ENCODE measurements around the gene IZUMO2.
A peak's percentile ranks its signal among the peaks of the same experiment; 100 is the strongest.
"Not testable (repeated sequence)": the region's sequence is repeated elsewhere in the genome, so short reads cannot be mapped to it uniquely, and the experiment has no call there.

Gene IZUMO2

DNA sequence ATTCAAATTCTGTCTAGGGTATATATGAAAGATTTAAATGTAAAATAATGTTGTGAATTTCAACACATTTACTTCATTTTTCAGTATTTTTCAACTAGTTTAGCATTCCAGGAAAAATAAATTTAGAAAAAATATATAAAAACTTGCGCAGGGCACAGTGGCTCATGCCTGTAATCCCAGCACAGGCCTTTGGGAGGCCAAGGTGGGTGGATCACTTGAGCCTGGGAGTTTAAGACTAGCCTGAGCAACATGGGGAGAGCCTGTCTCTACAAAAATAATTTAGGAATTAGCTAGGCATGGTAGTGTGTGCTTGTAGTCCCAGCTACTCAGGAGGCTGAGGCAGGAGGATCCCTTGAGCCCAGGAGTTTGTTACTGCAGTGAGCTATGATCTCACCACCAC lies 21.2 kb downstream of the IZUMO2 start:
- intact Hi-C loops (cut with DNase I), result not testable (repeated sequence)
- peak in 2 of 10 donors; percentile 4 to 31 for DNase-seq

DNA sequence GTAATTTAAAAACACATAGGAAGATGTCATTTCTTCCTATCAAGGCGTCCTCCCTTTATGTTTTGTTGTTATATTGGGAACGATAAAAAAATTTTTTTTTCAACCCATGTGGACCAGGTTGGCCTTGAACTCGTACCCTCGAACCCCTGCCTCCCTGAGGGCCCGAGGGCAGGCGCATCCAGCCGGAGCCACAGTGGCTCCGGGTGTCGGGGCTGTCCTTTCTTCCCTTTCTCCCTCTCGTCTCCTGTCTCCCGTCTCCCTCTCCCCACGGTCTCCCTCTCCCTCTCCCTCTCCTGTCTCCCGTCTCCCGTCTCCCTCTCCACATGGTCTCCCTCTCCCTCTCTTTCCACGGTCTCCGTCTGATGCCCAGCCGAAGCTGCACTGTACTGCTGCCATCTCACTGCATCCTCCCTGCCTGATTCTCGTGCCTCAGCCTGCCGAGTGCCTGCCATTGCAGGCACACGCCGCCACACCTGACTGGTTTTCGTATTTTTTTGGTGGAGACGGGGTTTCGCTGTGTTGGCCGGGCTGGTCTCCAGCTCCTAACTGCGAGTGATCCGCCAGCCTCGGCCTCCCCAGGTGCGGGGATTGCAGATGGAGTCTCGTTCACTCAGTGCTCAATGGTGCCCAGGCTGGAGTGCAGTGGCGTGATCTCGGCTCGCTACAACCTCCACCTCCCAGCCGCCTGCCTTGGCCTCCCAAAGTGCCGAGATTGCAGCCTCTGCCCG lies 22.8 kb downstream of the IZUMO2 start:
- peak in 2 of 10 donors; percentile 55 to 57 for DNase-seq
- intact Hi-C loops (cut with DNase I), result not testable (repeated sequence)

DNA sequence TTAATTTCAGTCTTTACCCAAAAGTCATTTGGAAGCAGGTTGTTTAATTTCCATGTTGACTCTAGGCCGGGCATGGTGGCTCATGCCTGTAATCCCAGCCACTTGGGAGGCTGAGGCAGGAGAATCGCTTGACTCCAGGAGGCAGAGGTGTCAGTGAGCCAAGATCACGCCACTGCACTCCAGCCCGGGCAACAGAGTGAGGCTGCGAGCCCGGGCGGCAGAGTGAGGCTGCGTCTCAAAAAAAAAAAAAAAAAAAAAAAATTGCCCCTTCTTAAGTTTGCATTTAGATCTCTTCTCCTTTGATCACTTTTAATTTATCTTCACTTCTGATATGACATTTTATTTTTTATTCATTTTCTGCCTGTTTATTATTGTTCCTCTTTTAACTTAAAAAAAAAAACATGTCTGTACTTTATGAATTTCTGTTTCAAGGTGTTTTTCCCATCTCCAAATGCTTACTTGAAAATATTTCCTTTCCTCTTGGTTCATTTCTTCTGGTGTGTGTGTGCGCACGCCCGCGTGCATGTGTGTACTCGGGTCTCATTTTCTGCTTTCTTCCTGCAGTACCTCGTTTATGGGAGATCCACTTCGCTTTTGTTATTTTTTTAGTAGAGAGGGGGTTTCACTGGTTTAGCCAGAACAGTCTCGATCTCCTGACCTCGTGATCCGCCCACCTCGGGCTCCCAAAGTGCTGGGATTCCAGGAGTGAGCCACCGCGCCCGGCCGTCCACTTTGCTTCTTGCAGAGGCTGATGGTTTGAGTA lies 26.3 kb downstream of the IZUMO2 start:
- intact Hi-C loops (cut with DNase I), result not testable (repeated sequence)
- peak; percentile 6 to 93 (median 40) for DNase-seq

DNA sequence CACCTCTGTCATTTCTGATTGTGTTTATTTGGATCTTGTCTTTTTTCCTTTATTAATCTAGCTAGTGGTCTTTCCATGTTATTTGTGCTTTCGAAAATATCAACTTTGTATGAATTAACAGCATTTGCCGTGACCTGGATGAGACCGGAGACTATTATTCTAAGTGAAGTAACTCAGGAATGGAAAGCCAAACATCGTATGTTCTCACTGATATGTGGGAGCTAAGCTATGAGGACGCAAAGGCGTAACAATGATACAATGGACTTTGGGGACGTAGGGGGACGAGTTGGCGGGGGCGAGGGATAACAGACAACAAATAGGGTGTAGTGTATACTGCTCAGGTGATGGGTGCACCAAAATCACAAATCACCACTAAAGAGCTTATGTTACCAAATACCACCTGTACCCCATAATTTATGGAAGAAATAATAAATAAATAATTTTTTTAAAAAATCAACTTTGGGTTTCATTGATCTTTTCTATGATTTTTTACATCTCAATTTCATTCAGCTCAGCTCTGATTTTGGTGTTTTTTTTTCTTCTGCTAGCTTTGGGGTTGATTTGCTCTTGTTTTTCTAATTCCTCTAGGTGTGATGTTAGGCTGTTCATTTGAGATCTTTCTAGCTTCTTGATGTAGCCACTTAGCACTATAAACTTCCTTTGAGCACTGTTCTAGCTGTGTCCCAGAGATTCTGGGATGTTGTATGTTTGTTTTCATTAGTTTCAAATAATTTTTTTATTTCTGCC lies 27.1 kb downstream of the IZUMO2 start:
- peak in 2 of 10 donors; percentile 63 to 75 for DNase-seq
- intact Hi-C loops (cut with DNase I), result not testable (repeated sequence)

DNA sequence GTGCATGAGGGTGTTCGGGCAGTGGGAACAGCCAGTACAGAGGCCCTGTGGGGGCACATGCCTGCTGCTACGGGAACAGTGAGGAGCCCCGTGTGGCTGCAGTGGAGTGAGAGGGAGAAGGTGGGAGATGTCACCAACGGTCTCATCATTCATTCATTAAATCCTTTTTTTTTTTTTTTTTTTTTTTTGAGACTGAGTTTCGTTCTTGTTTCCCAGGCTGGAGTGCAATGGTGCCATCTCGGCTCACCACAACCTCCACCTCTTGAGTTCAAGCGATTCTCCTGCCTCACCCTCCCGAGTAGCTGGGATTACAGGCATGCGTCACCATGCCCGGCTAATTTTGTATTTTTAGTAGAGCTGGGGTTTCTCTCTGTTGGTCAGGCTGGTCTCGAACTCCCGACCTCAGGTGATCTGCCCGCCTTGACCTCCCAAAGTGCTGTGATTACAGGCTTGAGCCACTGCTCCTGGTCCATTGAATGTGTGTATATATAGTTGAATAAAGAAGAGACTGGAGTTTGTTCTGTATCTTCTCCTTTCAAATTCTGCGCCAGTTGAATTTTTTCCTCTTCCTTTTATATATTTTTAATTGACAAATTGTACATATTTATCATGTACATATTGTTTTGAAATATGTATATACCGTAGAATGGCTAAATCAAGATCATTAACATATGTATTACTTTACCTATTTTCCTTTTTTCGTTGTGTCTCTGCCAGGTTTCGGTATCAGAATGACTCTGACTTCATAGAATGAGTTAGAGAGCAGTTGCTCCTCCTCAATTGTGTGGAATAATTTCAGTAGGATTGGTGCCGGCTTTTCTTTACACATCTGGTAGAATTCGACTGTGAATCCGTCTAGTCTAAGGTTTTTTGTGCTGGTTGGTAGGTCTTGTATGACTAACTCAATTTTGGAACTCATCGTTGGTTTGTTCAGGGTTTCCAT lies 28.0 kb downstream of the IZUMO2 start:
- DNase-seq, result peak in 2 of 10 donors; percentile 18 to 42
- intact Hi-C loops (cut with DNase I), result not testable (repeated sequence)

DNA sequence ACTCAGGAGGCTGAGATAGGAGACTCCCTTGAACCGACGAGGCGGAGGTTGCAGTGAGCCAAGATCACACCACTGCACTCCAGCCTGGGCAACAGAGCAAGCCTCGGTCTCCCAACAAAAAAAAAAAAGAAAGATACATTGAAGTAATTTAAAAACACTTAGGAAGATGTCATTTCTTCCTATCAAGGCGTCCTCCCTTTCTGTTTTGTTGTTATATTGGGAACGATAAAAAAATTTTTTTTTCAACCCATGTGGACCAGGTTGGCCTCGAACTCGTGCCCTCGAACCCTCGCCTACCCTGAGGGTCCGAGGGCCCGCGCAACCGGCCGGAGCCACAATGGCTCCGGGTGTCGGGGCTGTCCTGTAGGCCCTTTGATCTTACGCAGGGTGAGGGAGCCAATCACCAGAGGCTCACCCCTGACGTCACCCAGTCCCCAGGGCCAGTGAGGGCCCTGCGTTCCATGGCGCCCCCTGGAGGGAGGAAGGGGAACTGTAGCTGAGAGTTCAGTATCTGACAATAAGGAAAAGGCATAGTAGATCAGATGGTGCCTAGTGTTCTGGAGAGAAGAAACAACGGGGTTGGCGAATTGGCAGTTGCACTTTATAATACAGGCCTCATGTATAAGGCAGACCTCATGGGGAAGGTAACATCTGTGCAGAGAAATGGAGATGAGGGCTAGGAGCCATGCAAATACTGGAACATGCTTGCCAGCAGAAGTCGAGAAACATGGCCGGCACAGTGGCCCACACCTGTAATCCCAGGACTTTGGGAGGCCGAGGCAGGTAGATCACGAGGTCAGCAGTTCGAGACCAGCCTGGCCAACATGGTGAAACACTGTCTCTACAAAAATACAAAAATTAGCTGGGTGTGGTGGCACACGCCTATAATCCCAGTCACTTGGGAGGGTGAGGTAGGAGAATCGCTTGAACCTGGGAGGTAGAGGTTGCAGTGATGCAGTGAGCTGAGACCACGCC lies 29.3 kb downstream of the IZUMO2 start:
- intact Hi-C loops (cut with DNase I), result not testable (repeated sequence)
- DNase-seq, result peak in 2 of 10 donors; percentile 59 to 78

DNA sequence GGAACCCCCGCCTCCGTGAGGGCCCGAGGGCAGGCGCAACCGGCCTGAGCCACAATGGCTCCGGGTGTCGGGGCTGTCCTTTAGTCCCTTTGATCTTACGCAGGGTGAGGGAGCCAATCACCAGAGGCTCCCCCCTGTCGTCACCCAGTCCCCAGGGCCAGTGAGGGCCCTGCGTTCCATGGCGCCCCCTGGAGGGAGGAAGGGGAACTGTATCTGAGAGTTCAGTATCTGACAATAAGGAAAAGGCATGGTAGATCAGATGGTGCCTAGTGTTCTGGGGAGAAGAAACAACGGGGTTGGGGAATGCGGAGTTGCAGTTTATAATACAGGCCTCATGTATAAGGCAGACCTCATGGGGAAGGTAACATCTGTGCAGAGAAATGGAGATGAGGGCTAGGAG lies 59.1 kb downstream of the IZUMO2 start:
- DNase-seq; intact Hi-C loops (cut with DNase I): not testable (repeated sequence)

DNA sequence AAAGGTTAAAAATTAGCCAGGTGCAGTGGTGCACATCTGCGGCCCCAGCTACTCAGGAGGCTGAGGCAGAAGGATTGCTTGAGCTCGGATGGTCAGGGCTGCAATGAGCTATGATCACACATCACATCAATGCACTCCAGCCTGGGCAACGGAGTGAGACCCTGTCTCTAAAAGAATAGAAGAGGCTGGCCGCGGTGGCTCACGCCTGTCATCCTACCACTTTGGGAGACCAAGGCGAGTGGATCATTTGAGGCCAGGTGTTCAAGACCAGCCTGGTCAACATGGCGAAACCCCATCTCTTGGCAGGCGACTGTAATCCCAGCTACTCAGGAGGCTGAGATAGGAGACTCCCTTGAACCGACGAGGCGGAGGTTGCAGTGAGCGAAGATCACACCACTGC lies 59.7 kb downstream of the IZUMO2 start:
- intact Hi-C loops (cut with DNase I), result not testable (repeated sequence)
- DNase-seq, result peak in 1 of 10 donors; percentile 52
